ENCODE results near the gene CABP7.

DNA sequence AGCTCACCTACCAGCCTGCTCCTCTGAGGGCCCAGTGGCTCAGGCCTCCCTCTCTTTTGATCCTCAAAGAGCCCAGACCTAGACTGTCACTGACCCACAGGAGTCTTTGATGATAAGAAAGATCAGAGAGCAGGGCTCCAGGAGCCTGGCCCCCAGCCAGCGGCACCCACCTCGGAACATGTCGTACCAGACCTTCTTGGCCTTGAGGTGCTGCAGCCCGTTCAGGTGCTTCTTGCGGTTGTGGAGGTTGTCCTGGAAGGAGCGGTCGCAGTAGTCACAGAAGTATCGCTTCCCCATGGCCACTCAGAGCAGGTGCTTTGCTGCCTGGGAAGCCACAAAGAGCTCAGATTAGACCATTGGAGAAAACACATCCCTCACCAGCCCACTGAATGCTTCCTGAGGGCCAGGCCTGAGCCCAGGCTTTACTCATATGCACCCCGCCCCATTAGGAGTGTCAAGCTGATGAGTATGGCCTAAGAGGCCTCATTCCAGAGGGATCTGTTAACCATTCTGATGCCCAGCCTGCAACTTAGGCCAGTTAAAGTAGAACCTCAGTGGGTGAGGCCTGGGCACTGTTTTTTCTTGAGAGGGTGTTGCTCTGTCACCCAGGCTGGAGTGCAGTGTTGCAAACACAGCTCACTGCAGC lies 28.6 kb downstream of the CABP7 start:
- TF ChIP-seq, protein P1, sequence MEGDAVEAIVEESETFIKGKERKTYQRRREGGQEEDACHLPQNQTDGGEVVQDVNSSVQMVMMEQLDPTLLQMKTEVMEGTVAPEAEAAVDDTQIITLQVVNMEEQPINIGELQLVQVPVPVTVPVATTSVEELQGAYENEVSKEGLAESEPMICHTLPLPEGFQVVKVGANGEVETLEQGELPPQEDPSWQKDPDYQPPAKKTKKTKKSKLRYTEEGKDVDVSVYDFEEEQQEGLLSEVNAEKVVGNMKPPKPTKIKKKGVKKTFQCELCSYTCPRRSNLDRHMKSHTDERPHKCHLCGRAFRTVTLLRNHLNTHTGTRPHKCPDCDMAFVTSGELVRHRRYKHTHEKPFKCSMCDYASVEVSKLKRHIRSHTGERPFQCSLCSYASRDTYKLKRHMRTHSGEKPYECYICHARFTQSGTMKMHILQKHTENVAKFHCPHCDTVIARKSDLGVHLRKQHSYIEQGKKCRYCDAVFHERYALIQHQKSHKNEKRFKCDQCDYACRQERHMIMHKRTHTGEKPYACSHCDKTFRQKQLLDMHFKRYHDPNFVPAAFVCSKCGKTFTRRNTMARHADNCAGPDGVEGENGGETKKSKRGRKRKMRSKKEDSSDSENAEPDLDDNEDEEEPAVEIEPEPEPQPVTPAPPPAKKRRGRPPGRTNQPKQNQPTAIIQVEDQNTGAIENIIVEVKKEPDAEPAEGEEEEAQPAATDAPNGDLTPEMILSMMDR (IDR thresholded peaks at IDR 0.05; ENCODE audit: low read length) = no peak
- no peak for TF ChIP-seq EZH2 (IDR thresholded peaks at IDR 0.05; ENCODE audit: borderline replicate concordance, low read length)
